ENCODE results near the gene TIMP3.
A peak's percentile ranks its signal among the peaks of the same experiment; 100 is the strongest.

The TIMP3 gene

GRCh38 chr22:32848226-32848625, 46.7 kb downstream of the TIMP3 start:
- Histone ChIP-seq H3K27ac (ENCODE audit: low read depth, low read length) (peak overlapping the region; percentile 81), H3K4me1 (ENCODE audit: control insufficient read depth in 5 of 5, insufficient read depth in 5 of 5, low read length in 5 of 5) (peaks cover 45 to 93% (median 84%) of the 10 kb centered on the region in 5 donors), H3K36me3 (ENCODE audit: control insufficient read depth in 5 of 5, insufficient read depth in 5 of 5, low read length in 5 of 5) (peaks cover 0 to 46% (median 36%) of the 10 kb centered on the region in 5 donors), H3K27me3 (ENCODE audit: control insufficient read depth in 5 of 5, insufficient read depth in 4 of 5, low read length in 5 of 5) (no peaks in the 10 kb centered on the region), H3K9ac (ENCODE audit: low read length in 5 of 5) (no peak overlapping the region), H3K9me3 (ENCODE audit: control insufficient read depth in 5 of 5, low read length in 5 of 5) (no peaks in the 10 kb centered on the region), H3K4me3 (ENCODE audit: low read depth in 1 of 5, low read length in 5 of 5) (no peak overlapping the region)

DNA sequence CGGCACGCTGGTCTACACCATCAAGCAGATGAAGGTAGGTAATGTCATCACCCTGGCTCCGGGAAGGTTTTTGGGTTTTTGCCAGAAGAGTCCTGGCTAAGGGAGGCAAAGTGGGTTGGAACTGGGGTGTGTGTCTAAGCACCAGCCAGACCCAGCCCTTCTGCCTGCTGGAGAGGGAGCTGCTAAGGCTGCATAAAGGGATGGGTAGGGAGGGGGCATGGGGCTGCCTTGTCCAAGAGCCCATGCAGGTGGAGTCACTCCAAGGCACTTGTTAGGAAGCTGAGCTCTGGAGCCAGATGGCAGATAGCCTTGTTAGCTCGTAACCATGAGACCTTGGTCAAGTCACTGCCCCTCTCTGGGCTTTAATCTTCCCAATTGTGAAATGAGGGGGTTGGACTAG, 48.0 kb downstream of the TIMP3 start:
- H3K4me3 ChIP-seq (ENCODE audit: low read depth in 1 of 5, low read length in 5 of 5) = peak overlapping the region in 2 of 5 donors; percentile 12 to 20
- H3K9me3 ChIP-seq (ENCODE audit: control insufficient read depth in 5 of 5, low read length in 5 of 5) = no peaks in the 10 kb centered on the region
- H3K36me3 ChIP-seq (ENCODE audit: control insufficient read depth in 5 of 5, insufficient read depth in 5 of 5, low read length in 5 of 5) = peaks cover 0 to 47% (median 39%) of the 10 kb centered on the region in 5 donors
- H3K4me1 ChIP-seq (ENCODE audit: control insufficient read depth in 5 of 5, insufficient read depth in 5 of 5, low read length in 5 of 5) = peaks cover 45 to 97% (median 88%) of the 10 kb centered on the region in 5 donors
- H3K27me3 ChIP-seq (ENCODE audit: control insufficient read depth in 5 of 5, insufficient read depth in 4 of 5, low read length in 5 of 5) = no peaks in the 10 kb centered on the region
- no peak overlapping the region for H3K9ac ChIP-seq (ENCODE audit: low read length in 5 of 5)
- H3K27ac ChIP-seq (ENCODE audit: low read depth, low read length) = peak overlapping the region; percentile 81

DNA sequence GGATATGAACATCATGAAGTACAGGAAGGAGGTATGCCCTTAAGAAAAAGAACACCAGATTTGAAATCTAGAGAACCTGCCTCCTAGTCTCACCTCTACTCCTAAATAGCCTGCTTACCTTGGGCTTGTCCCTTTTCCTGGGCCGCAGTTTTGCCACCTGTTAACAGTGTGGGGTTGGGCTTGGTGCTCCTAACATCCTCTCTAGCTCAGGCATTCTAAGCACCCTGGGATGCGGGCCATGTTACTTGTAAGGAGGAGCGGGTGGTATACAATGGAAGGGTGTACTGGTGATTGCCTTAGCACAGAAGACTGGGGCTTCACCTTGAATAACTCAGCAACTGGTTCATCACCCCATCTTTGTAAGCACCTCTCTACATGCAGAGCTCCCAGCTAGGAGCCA, 48.7 kb downstream of the TIMP3 start:
- no peak overlapping the region for H3K9ac ChIP-seq (ENCODE audit: low read length in 5 of 5)
- H3K9me3 ChIP-seq (ENCODE audit: control insufficient read depth in 5 of 5, low read length in 5 of 5) = no peaks in the 10 kb centered on the region
- no peaks in the 10 kb centered on the region for H3K27me3 ChIP-seq (ENCODE audit: control insufficient read depth in 5 of 5, insufficient read depth in 4 of 5, low read length in 5 of 5)
- H3K4me1 ChIP-seq (ENCODE audit: control insufficient read depth in 5 of 5, insufficient read depth in 5 of 5, low read length in 5 of 5) = peaks cover 45 to 100% (median 93%) of the 10 kb centered on the region in 5 donors
- peak overlapping the region; percentile 81 for H3K27ac ChIP-seq (ENCODE audit: low read depth, low read length)
- no peak overlapping the region for H3K4me3 ChIP-seq (ENCODE audit: low read depth in 1 of 5, low read length in 5 of 5)
- peaks cover 0 to 53% (median 45%) of the 10 kb centered on the region in 5 donors for H3K36me3 ChIP-seq (ENCODE audit: control insufficient read depth in 5 of 5, insufficient read depth in 5 of 5, low read length in 5 of 5)

GRCh38 chr22:32850591-32851517, 49.3 kb downstream of the TIMP3 start:
- H3K9ac ChIP-seq (ENCODE audit: low read length in 5 of 5) = peak overlapping the region in 2 of 5 donors; percentile 22 to 53
- no peaks in the 10 kb centered on the region for H3K27me3 ChIP-seq (ENCODE audit: control insufficient read depth in 5 of 5, insufficient read depth in 4 of 5, low read length in 5 of 5)
- peak overlapping the region; percentile 81 for H3K27ac ChIP-seq (ENCODE audit: low read depth, low read length)
- peak overlapping the region in 3 of 5 donors; percentile 10 to 66 (median 18) for H3K4me3 ChIP-seq (ENCODE audit: low read depth in 1 of 5, low read length in 5 of 5)
- peaks cover 45 to 96% (median 91%) of the 10 kb centered on the region in 5 donors for H3K4me1 ChIP-seq (ENCODE audit: control insufficient read depth in 5 of 5, insufficient read depth in 5 of 5, low read length in 5 of 5)
- no peaks in the 10 kb centered on the region for H3K9me3 ChIP-seq (ENCODE audit: control insufficient read depth in 5 of 5, low read length in 5 of 5)
- H3K36me3 ChIP-seq (ENCODE audit: control insufficient read depth in 5 of 5, insufficient read depth in 5 of 5, low read length in 5 of 5) = peaks cover 0 to 60% (median 47%) of the 10 kb centered on the region in 5 donors

DNA sequence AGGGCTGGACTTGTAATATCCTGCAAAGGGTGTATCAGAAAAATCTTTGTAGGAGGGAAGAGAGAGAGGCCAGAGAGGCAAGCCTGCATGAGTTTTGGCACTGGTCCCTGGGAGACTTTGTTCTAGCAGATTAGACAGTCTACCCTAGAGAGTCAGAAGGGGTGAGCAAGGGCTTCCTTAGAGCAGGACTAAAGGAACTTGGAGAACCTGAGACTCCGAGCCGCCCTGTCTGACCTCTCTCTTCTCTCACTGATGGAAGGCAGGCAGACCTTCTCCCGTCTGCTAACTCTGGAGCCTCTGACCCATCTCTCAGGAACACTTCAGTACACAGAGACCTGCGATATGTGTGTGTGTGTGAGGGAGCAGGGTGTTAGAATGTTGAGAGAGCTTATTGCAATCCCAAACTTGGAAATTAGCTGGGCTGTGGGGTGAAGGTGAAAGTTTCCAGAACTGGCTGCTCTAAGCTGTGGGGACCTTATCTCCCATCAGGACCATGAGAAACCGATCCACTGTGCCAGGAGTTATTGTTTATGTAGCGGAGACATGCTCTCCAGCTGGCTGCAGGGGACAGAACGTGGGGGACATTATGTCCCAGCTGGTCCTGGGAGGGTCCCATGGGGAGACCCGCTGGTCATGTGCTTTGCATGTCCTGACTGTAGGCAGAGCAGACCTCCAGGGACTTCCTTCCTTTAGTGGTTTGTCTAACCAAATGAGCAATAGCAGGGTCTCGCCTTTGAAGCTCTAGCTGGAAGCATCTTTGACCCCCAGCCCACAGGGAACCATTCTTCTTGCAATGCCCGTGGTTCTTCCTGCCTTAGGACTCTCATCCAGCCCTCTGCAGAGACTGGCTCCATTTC, 51.1 kb downstream of the TIMP3 start:
- Histone ChIP-seq H3K36me3 (ENCODE audit: control insufficient read depth in 5 of 5, insufficient read depth in 5 of 5, low read length in 5 of 5) (peaks cover 8 to 73% (median 57%) of the 10 kb centered on the region in 5 donors), H3K4me1 (ENCODE audit: control insufficient read depth in 5 of 5, insufficient read depth in 5 of 5, low read length in 5 of 5) (peaks cover 43 to 79% (median 73%) of the 10 kb centered on the region in 5 donors), H3K27ac (ENCODE audit: low read depth, low read length) (peak overlapping the region; percentile 81), H3K9me3 (ENCODE audit: control insufficient read depth in 5 of 5, low read length in 5 of 5) (no peaks in the 10 kb centered on the region), H3K4me3 (ENCODE audit: low read depth in 1 of 5, low read length in 5 of 5) (peak overlapping the region in 1 of 5 donors; percentile 22), H3K9ac (ENCODE audit: low read length in 5 of 5) (peak overlapping the region in 1 of 5 donors; percentile 4), H3K27me3 (ENCODE audit: control insufficient read depth in 5 of 5, insufficient read depth in 4 of 5, low read length in 5 of 5) (no peaks in the 10 kb centered on the region)

DNA sequence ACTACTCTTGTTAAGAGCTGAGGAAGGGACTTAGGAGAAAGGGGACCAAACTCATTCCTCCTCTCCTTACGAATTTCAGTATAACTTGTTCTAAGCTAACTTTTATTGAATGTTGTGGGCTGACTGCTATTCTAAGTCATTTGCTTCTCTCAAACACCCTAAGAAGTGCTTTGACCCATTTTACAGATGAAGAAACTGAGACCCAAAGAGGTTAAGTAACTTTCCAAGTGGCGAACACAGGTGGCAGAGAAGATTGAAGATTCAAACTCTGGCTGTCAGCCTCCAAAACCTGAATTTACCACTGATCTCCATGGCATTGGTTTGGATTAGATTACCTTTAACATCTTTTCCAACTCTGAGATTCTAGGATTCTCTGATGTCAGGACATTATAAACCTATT, 52.2 kb downstream of the TIMP3 start:
- H3K4me3 ChIP-seq (ENCODE audit: low read depth in 1 of 5, low read length in 5 of 5) = no peak overlapping the region
- H3K27me3 ChIP-seq (ENCODE audit: control insufficient read depth in 5 of 5, insufficient read depth in 4 of 5, low read length in 5 of 5) = no peaks in the 10 kb centered on the region
- peak overlapping the region; percentile 81 for H3K27ac ChIP-seq (ENCODE audit: low read depth, low read length)
- H3K36me3 ChIP-seq (ENCODE audit: control insufficient read depth in 5 of 5, insufficient read depth in 5 of 5, low read length in 5 of 5) = peaks cover 10 to 83% (median 67%) of the 10 kb centered on the region in 5 donors
- H3K9ac ChIP-seq (ENCODE audit: low read length in 5 of 5) = no peak overlapping the region
- H3K4me1 ChIP-seq (ENCODE audit: control insufficient read depth in 5 of 5, insufficient read depth in 5 of 5, low read length in 5 of 5) = peaks cover 40 to 70% (median 68%) of the 10 kb centered on the region in 5 donors
- no peaks in the 10 kb centered on the region for H3K9me3 ChIP-seq (ENCODE audit: control insufficient read depth in 5 of 5, low read length in 5 of 5)

DNA sequence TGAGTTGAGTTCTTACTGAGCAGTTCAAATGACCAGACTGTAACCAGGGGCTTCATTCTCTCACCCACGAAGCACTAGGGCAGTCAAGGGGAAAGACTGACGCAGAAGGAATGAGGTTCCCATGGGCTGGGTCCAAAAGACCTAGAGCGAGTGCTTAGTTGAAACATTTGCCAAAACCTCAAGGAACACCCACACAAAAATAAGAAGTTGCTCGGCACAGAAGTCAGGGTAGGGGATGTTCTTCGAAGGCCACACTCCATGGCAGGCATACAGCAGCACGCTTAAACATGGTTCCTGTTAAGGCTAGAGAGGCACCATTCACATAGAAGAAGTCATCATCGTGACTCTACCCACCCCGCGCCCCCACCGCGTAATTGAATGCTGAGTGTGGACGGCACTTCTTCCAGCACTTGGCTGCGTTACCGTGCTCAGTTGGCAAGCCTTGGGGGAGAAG, 52.9 kb downstream of the TIMP3 start:
- Histone ChIP-seq H3K27me3 (ENCODE audit: control insufficient read depth in 5 of 5, insufficient read depth in 4 of 5, low read length in 5 of 5) (no peaks in the 10 kb centered on the region), H3K36me3 (ENCODE audit: control insufficient read depth in 5 of 5, insufficient read depth in 5 of 5, low read length in 5 of 5) (peaks cover 13 to 87% (median 72%) of the 10 kb centered on the region in 5 donors), H3K9ac (ENCODE audit: low read length in 5 of 5) (no peak overlapping the region), H3K9me3 (ENCODE audit: control insufficient read depth in 5 of 5, low read length in 5 of 5) (no peaks in the 10 kb centered on the region), H3K27ac (ENCODE audit: low read depth, low read length) (peak overlapping the region; percentile 81), H3K4me1 (ENCODE audit: control insufficient read depth in 5 of 5, insufficient read depth in 5 of 5, low read length in 5 of 5) (peaks cover 33 to 63% (median 61%) of the 10 kb centered on the region in 5 donors), H3K4me3 (ENCODE audit: low read depth in 1 of 5, low read length in 5 of 5) (no peak overlapping the region)

DNA sequence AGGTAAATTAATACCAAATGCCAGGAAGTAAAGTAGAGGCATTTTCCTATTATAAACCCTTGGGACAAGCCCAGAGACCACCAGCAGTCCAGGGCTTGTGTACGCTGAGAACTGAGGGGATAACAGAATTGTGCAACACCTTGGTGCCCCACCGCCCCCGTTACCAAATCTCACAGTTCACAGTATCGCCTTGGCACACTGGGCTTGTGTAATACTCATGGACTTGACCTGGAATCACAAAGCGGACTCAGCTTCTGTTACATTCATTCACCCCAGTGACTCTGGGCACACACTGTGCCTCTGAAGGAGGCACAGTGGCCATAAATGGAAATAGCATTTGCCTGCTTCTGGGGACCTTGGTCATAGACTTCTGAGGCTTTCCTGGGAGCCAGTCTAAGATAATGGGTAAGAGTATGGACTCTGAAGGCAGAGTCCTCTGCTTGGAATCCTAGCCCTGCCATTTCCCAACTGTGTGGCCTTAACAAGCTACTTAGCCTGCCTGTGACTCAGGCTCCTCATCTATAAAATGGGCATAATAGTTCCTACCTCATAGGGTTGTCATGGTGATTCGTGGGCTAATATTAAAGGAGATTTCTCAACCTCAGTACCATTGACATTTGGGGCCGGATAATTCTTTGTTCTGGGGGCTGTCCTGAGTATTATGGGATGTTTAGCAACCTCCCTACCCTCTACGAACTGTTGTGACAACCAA, 53.7 kb downstream of the TIMP3 start:
- H3K9ac ChIP-seq (ENCODE audit: low read length in 5 of 5) = no peak overlapping the region
- no peaks in the 10 kb centered on the region for H3K27me3 ChIP-seq (ENCODE audit: control insufficient read depth in 5 of 5, insufficient read depth in 4 of 5, low read length in 5 of 5)
- H3K9me3 ChIP-seq (ENCODE audit: control insufficient read depth in 5 of 5, low read length in 5 of 5) = no peaks in the 10 kb centered on the region
- no peak overlapping the region for H3K4me3 ChIP-seq (ENCODE audit: low read depth in 1 of 5, low read length in 5 of 5)
- H3K4me1 ChIP-seq (ENCODE audit: control insufficient read depth in 5 of 5, insufficient read depth in 5 of 5, low read length in 5 of 5) = peaks cover 25 to 55% (median 53%) of the 10 kb centered on the region in 5 donors
- peak overlapping the region; percentile 81 for H3K27ac ChIP-seq (ENCODE audit: low read depth, low read length)
- H3K36me3 ChIP-seq (ENCODE audit: control insufficient read depth in 5 of 5, insufficient read depth in 5 of 5, low read length in 5 of 5) = peaks cover 18 to 88% (median 72%) of the 10 kb centered on the region in 5 donors

DNA sequence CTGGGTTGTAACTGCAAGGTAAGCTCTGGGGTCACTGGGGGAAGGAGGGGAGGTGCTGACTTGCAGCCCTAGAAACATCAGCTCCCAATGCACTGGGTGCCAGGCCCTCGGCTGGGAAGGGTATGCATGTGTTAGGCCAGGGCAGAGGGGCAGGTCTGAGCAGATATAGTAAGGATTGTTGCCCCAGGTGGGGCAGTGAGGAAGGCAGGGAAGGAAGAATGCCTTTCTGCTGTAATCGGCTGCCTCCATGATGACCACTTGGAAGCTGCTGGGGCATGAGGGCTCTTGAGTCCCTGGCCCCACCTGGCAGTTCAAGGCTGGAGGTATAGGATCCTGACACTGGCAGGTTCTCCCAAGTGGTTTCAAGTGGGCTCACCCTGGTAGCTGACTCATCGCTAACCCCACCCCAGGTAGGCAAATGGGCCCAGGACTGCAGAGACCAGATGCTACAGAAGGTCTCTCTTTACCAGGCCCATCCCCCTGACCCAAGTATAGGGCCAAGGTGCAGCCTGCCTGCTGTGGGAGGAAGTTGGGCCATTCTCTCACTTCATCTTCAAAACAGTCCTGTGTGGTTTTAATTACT, 56.7 kb downstream of the TIMP3 start:
- H3K27ac ChIP-seq (ENCODE audit: low read depth, low read length) = peak overlapping the region; percentile 41
- peaks cover 20 to 92% (median 77%) of the 10 kb centered on the region in 5 donors for H3K36me3 ChIP-seq (ENCODE audit: control insufficient read depth in 5 of 5, insufficient read depth in 5 of 5, low read length in 5 of 5)

More for the DNA sequence above, 56.7 kb downstream of the TIMP3 start:
- no peak overlapping the region for H3K9ac ChIP-seq (ENCODE audit: low read length in 5 of 5)
- no peak overlapping the region for H3K4me3 ChIP-seq (ENCODE audit: low read depth in 1 of 5, low read length in 5 of 5)
- H3K27me3 ChIP-seq (ENCODE audit: control insufficient read depth in 5 of 5, insufficient read depth in 4 of 5, low read length in 5 of 5) = no peaks in the 10 kb centered on the region
- no peaks in the 10 kb centered on the region for H3K9me3 ChIP-seq (ENCODE audit: control insufficient read depth in 5 of 5, low read length in 5 of 5)
- H3K4me1 ChIP-seq (ENCODE audit: control insufficient read depth in 5 of 5, insufficient read depth in 5 of 5, low read length in 5 of 5) = peaks cover 0 to 25% (median 23%) of the 10 kb centered on the region in 5 donors

Measured in subcutaneous abdominal adipose tissue (tissue), 5 donors.